Calu3 (cell line): ENCODE data around the gene C20orf96. TPM values are rescaled to one million over a fixed set of nuclear protein-coding genes. Genes with fewer than 3 reads are reported as not detected.
"Not testable (repeated sequence)": the region's sequence is repeated elsewhere in the genome, so short reads cannot be mapped to it uniquely, and the experiment has no call there.

Experiments
- BruUV-seq: library from RNA; stranded (reverse); fragments of 400-500 nt; replicated peaks from 2 replicates; lab custom pipeline; 2021; lab: Mats Ljungman, UMichigan
- CTCF ChIA-PET: fragments of 300-600 bp; sonication (Branson Sonifier 250); formaldehyde crosslinking; loops from one replicate; lab custom pipeline; 2022; ENCODE audit warnings: antibody characterized with exemption; lab: Charles Lee
- DNase-seq: peaks from one replicate; pipeline ENCODE4 v3.0.0; 2022
- H3K27ac Mint-ChIP-seq: one replicate; pipeline ENCODE4 v1.8.0; 2022; ENCODE audit warnings: mixed read lengths; ENCODE audit not compliant: unreplicated experiment
- H3K27me3 Mint-ChIP-seq: one replicate; pipeline ENCODE4 v1.8.0; 2022; ENCODE audit warnings: mixed read lengths; ENCODE audit not compliant: unreplicated experiment
- H3K36me3 Mint-ChIP-seq: one replicate; pipeline ENCODE4 v1.8.0; 2022; ENCODE audit warnings: mild to moderate bottlenecking, moderate library complexity, mixed read lengths; ENCODE audit not compliant: insufficient read depth, unreplicated experiment
- H3K4me1 Mint-ChIP-seq: one replicate; pipeline ENCODE4 v1.8.0; 2022; ENCODE audit warnings: mild to moderate bottlenecking, low read depth, mixed read lengths; ENCODE audit not compliant: unreplicated experiment
- H3K4me3 Mint-ChIP-seq: one replicate; pipeline ENCODE4 v1.8.0; 2022; ENCODE audit warnings: mild to moderate bottlenecking, low read depth, moderate library complexity, mixed read lengths; ENCODE audit not compliant: unreplicated experiment
- H3K9me3 Mint-ChIP-seq: one replicate; pipeline ENCODE4 v1.8.0; 2022; ENCODE audit warnings: low read depth, mixed read lengths; ENCODE audit not compliant: unreplicated experiment
- intact Hi-C: fragments of 100-400 bp; cut with micrococcal nuclease; formaldehyde crosslinking; loops from one replicate; pipeline ENCODE4 v1.10.0; 2022; ENCODE audit not compliant: unreplicated experiment
- total RNA-seq: library from RNA; stranded (reverse); gene quantifications from 2 replicates; pipeline ENCODE4 v1.2.3, GENCODE V29; 2022
- TF ChIP-seq, protein P1 (sequence below): fragments of 200-600 bp; IDR thresholded peaks from one replicate; pipeline ENCODE4 v1.8.0; 2022; ENCODE audit warnings: antibody characterized with exemption; ENCODE audit not compliant: unreplicated experiment

C20orf96 gene
- total RNA-seq, 1 experiment from 2014 or later: 7.3 TPM

DNA sequence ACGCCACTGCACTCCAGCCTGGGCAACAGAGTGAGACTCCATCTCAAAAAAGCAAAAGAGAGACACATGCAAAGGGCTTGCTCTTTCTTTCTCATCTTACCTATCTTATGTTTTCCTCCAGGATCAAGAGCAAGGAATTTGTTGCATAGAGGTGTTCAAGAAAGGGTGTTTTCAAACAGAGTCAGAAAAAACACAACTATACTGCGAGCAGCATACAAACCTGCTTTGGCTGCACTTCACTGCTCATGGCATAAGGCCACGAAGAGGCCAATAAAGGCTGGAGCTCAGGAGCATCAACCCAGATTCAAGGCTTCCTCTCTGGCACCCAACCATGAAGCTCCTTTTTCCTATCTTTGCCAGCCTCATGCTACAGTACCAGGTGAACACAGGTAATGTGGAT is 63.6 kb downstream of the C20orf96 start, which contains the start of gene DEFB129:
Gene DEFB129 (plus strand): TSS at position 301 of the 400 bp plus-strand sequence. CDS start 31 bp downstream, at position 332.
- intact Hi-C loops: no loop called here
- no TSS peak for BruUV-seq
- H3K9me3 Mint-ChIP-seq: no peaks in the 10 kb centered on the region
- TF ChIP-seq, protein P1, sequence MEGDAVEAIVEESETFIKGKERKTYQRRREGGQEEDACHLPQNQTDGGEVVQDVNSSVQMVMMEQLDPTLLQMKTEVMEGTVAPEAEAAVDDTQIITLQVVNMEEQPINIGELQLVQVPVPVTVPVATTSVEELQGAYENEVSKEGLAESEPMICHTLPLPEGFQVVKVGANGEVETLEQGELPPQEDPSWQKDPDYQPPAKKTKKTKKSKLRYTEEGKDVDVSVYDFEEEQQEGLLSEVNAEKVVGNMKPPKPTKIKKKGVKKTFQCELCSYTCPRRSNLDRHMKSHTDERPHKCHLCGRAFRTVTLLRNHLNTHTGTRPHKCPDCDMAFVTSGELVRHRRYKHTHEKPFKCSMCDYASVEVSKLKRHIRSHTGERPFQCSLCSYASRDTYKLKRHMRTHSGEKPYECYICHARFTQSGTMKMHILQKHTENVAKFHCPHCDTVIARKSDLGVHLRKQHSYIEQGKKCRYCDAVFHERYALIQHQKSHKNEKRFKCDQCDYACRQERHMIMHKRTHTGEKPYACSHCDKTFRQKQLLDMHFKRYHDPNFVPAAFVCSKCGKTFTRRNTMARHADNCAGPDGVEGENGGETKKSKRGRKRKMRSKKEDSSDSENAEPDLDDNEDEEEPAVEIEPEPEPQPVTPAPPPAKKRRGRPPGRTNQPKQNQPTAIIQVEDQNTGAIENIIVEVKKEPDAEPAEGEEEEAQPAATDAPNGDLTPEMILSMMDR: no peak
- no peak within 1 kb of the TSS for H3K27ac Mint-ChIP-seq
- peaks cover 67% of the 10 kb centered on the region for H3K27me3 Mint-ChIP-seq
- no peaks in the 10 kb centered on the region for H3K36me3 Mint-ChIP-seq
- H3K4me3 Mint-ChIP-seq: no peak within 1 kb of the TSS
- no peaks in the 10 kb centered on the region for H3K4me1 Mint-ChIP-seq
- no peak for DNase-seq
- CTCF ChIA-PET: no interaction called here

DNA sequence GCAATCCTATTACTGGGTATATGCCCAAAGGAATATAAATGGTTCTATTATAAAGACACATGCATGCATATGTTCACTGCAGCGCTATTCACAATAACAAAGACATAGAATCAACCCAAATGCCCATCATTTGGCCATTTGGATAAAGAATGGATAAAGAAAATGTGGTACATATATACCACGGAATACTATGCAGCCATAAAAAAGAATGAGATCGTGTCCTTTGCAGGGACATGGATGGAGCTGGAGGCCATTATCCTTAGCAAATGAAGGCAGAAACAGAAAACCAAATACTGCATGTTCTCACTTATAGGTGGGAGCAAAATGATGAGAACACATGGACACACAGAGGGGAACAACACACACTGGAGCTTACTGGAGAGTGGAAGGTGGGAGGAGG is 64.7 kb downstream of the C20orf96 start:
- BruUV-seq, H3K4me3 Mint-ChIP-seq, H3K4me1 Mint-ChIP-seq, CTCF ChIA-PET, intact Hi-C loops, H3K27ac Mint-ChIP-seq, H3K9me3 Mint-ChIP-seq, H3K36me3 Mint-ChIP-seq, DNase-seq: not testable (repeated sequence)
- peaks cover 78% of the 10 kb centered on the region for H3K27me3 Mint-ChIP-seq

DNA sequence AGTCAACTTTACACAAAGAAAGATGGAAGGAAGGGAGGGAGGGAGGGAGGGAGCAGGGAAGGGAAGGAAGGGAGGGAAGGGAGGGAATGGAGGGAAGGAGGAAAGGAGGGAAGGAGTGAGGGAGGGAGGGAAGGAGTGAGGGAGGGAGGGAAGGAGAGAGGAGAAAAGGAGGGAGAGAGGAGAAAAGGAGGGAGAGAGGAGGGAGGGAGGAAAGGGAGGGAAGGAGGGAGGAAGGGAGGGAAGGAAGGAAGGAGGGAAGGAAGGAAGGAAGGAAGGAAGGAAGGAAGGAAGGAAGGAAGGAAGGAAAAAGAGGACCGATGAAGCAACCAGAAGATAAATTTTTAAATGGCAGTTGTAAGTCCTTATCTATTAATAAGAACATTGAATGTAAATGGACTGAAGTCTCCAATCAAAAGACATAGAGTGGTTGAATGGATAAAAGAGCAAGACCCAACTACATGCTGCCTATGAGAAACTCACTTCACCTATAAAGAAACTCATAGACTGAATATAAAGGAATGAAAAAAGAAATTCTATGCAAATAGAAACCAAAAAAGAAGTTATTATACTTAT is 69.2 kb downstream of the C20orf96 start:
- peaks cover 84% of the 10 kb centered on the region for H3K27me3 Mint-ChIP-seq
- DNase-seq: no peak
- CTCF ChIA-PET: no interaction called here
- TF ChIP-seq, protein P1: no peak
- no TSS peak for BruUV-seq
- no peaks in the 10 kb centered on the region for H3K4me1 Mint-ChIP-seq
- no peak overlapping the region for H3K27ac Mint-ChIP-seq
- H3K36me3 Mint-ChIP-seq: no peaks in the 10 kb centered on the region
- intact Hi-C loops: no loop called here
- H3K4me3 Mint-ChIP-seq: no peak overlapping the region
- no peaks in the 10 kb centered on the region for H3K9me3 Mint-ChIP-seq

Other genes with a start within 250 kb of the C20orf96 start
- not detected in 2 replicates for gene DEFB125, start 203.1 kb downstream of the C20orf96 start, total RNA-seq
- not detected in 2 replicates for gene DEFB126, start 148.2 kb downstream of the C20orf96 start, total RNA-seq
- not detected in 2 replicates for gene DEFB127, start 133.3 kb downstream of the C20orf96 start, total RNA-seq
- not detected in 2 replicates for gene DEFB128, start 101.0 kb downstream of the C20orf96 start, total RNA-seq
- not detected in 2 replicates for gene DEFB129, start 63.5 kb downstream of the C20orf96 start, total RNA-seq
- gene DEFB132, start 33.0 kb downstream of the C20orf96 start, total RNA-seq: not detected in 2 replicates
- gene ZCCHC3, start 6.8 kb upstream of the C20orf96 start, total RNA-seq: 10.9 and 11.1 TPM in 2 replicates
- 13.6 and 14.5 TPM in 2 replicates for gene SOX12, start 34.8 kb upstream of the C20orf96 start, total RNA-seq
- gene NRSN2, start 56.4 kb upstream of the C20orf96 start, total RNA-seq: 0.42 and 0.51 TPM in 2 replicates
- 47.2 and 53.0 TPM in 2 replicates for gene TRIB3, start 90.0 kb upstream of the C20orf96 start, total RNA-seq
- gene RBCK1, start 117.5 kb upstream of the C20orf96 start, total RNA-seq: 142 and 144 TPM in 2 replicates
- gene TBC1D20, start 171.8 kb upstream of the C20orf96 start, total RNA-seq: 15.0 and 18.7 TPM in 2 replicates